Measurements from ENCODE around the gene DENND11. TPM values are rescaled to one million over a fixed set of nuclear protein-coding genes. Genes with fewer than 3 reads are reported as not detected.
A peak's percentile ranks its signal among the peaks of the same experiment; 100 is the strongest.

The DENND11 gene
- total RNA-seq, 1 donor: 7.6 TPM

DNA sequence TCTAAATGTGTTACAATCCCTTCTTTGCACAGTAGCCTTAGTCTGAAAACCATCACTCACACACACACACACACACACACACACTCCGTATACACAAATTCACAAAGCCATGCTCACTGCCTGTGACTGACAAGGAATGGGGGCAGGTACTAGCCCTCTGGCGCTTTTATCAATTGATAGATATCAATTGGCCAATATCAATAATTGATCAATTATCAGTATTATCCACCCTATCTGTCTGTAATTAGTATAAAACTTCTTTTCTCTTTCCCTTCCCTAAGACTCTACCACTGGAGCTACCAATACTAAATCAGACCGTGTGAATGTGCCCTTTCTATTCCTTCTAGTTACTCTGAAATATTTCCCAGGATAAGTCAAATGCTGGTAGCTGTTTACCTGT is 2.1 kb downstream of the DENND11 start:
- DNase-seq (ENCODE audit: insufficient read length, low spot score, missing footprints): peak; percentile 50
- Histone ChIP-seq H2AFZ (ENCODE audit: low read length) (no peak overlapping the region), H3K27ac (ENCODE audit: low read depth, low read length) (no peak overlapping the region), H3K4me3 (ENCODE audit: insufficient read depth, low read length) (no peak overlapping the region), H3K4me2 (ENCODE audit: insufficient read depth, low read length) (no peak overlapping the region), H3K79me2 (ENCODE audit: insufficient read depth, low read length) (peaks cover 3% of the 10 kb centered on the region), H4K20me1 (ENCODE audit: insufficient read depth, low read length) (peaks cover 21% of the 10 kb centered on the region), H3K9me3 (ENCODE audit: low read depth, low read length) (no peaks in the 10 kb centered on the region), H3K36me3 (ENCODE audit: insufficient read depth, low read length) (no peaks in the 10 kb centered on the region), H3K4me1 (ENCODE audit: insufficient read depth, low read length) (peaks cover 21% of the 10 kb centered on the region), H3K27me3 (ENCODE audit: insufficient read depth, low read length) (no peaks in the 10 kb centered on the region)
- TF ChIP-seq, protein P1, sequence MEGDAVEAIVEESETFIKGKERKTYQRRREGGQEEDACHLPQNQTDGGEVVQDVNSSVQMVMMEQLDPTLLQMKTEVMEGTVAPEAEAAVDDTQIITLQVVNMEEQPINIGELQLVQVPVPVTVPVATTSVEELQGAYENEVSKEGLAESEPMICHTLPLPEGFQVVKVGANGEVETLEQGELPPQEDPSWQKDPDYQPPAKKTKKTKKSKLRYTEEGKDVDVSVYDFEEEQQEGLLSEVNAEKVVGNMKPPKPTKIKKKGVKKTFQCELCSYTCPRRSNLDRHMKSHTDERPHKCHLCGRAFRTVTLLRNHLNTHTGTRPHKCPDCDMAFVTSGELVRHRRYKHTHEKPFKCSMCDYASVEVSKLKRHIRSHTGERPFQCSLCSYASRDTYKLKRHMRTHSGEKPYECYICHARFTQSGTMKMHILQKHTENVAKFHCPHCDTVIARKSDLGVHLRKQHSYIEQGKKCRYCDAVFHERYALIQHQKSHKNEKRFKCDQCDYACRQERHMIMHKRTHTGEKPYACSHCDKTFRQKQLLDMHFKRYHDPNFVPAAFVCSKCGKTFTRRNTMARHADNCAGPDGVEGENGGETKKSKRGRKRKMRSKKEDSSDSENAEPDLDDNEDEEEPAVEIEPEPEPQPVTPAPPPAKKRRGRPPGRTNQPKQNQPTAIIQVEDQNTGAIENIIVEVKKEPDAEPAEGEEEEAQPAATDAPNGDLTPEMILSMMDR (IDR thresholded peaks at IDR 0.05; ENCODE audit: extremely low read depth, low read depth, low read length): no peak

DNA sequence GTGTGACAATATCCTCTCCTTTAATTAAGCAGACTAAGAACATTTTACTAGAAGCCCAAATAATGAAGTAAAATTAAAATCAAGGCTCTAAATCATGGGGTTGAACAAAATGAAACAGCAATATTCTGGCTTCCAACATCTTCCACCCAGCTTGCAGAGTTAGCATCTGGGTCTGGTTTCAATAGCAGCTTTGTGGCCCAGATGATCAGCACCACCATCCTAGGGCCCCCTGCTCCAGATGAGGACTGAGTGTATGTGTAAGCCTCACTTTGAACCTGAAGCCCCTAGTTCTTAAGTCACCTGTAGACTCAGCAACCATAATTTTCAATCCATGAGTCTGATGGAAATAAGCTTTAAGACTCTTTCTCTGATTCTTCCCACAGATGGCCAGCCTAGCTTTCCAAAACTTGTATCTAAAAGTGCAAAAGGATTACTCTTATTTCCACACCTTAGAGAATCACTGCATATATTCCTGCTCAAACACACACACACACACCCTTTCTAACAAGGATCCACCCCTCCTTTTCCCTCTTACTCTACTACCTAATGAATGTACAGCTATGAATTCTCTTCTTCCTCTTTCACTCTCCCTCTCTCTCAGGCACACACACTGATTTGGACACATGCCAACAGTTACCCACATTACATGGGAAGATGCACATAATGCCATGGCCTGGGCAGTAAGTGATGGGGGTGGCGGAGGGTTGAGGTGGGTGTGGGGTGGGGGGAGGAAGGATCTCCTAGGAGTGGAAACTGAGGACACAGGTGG is 3.5 kb downstream of the DENND11 start:
- Histone ChIP-seq H3K4me3 (ENCODE audit: insufficient read depth, low read length) (no peak overlapping the region), H3K4me2 (ENCODE audit: insufficient read depth, low read length) (no peak overlapping the region), H3K9me3 (ENCODE audit: low read depth, low read length) (no peaks in the 10 kb centered on the region), H2AFZ (ENCODE audit: low read length) (no peak overlapping the region), H3K27ac (ENCODE audit: low read depth, low read length) (no peak overlapping the region), H3K4me1 (ENCODE audit: insufficient read depth, low read length) (peaks cover 19% of the 10 kb centered on the region), H3K36me3 (ENCODE audit: insufficient read depth, low read length) (no peaks in the 10 kb centered on the region), H3K27me3 (ENCODE audit: insufficient read depth, low read length) (no peaks in the 10 kb centered on the region), H3K79me2 (ENCODE audit: insufficient read depth, low read length) (peaks cover 6% of the 10 kb centered on the region), H4K20me1 (ENCODE audit: insufficient read depth, low read length) (peaks cover 25% of the 10 kb centered on the region)
- TF ChIP-seq, protein P1 (IDR thresholded peaks at IDR 0.05; ENCODE audit: extremely low read depth, low read depth, low read length): no peak
- no peak for DNase-seq (ENCODE audit: insufficient read length, low spot score, missing footprints)

DNA sequence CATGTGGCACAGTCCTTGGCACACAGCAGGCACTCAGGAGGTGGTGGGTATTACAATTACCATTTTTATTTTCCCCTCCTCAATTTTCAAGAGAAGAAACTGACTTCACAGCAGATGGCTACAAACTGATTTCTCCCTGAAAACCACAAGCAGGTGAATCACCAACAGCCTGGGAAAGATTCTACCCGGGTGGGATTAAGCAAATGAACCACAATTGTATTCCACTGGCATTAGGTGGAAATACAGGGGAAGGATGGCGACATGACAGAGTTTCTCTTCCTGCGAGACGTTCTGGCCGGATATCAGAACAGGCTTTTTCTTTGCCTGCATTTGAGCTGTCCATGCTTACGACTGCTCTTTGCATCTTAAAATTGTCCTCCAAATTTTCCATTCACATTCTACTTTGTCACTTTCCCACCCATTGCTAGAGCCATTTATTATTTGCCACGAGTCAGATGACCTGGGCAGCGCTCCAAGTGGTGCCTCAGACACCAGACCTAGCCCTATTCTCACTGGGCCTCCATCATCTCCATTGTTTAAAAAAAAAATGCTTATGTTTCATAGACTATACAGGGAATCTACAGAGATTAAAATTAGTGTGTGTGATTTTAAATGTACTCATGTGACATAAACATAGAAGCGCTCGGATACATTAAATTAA is 4.6 kb downstream of the DENND11 start:
- Histone ChIP-seq H3K79me2 (ENCODE audit: insufficient read depth, low read length) (peaks cover 8% of the 10 kb centered on the region), H3K27ac (ENCODE audit: low read depth, low read length) (no peak overlapping the region), H3K9me3 (ENCODE audit: low read depth, low read length) (no peaks in the 10 kb centered on the region), H2AFZ (ENCODE audit: low read length) (no peak overlapping the region), H3K4me3 (ENCODE audit: insufficient read depth, low read length) (no peak overlapping the region), H3K27me3 (ENCODE audit: insufficient read depth, low read length) (no peaks in the 10 kb centered on the region), H4K20me1 (ENCODE audit: insufficient read depth, low read length) (peaks cover 28% of the 10 kb centered on the region), H3K4me2 (ENCODE audit: insufficient read depth, low read length) (no peak overlapping the region), H3K4me1 (ENCODE audit: insufficient read depth, low read length) (peaks cover 16% of the 10 kb centered on the region), H3K36me3 (ENCODE audit: insufficient read depth, low read length) (no peaks in the 10 kb centered on the region)
- TF ChIP-seq, protein P1 (IDR thresholded peaks at IDR 0.05; ENCODE audit: extremely low read depth, low read depth, low read length): no peak
- DNase-seq (ENCODE audit: insufficient read length, low spot score, missing footprints): no peak

DNA sequence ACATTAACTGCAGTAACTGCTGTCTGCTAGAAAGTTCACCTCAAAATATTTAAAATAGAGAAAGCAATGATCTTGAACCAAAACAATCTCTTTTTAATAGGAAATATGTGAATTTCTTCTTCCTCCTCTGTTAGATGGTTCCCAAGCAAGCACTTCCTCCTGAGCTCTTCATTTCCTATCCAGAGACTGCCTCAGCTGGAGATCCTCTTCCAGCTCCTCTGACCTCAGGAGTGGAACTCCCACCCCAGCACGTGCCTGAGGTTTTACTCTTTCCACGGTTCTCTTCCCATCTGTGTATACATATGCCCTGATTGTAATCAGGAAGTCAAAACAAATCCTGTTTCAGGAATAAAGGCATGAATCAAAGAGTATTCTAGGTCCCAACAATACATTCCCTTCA is 5.6 kb downstream of the DENND11 start:
- H3K4me1 ChIP-seq (ENCODE audit: insufficient read depth, low read length): peaks cover 14% of the 10 kb centered on the region
- H4K20me1 ChIP-seq (ENCODE audit: insufficient read depth, low read length): peaks cover 31% of the 10 kb centered on the region

More for the DNA sequence above, 5.6 kb downstream of the DENND11 start:
- no peaks in the 10 kb centered on the region for H3K36me3 ChIP-seq (ENCODE audit: insufficient read depth, low read length)
- H3K79me2 ChIP-seq (ENCODE audit: insufficient read depth, low read length): peaks cover 8% of the 10 kb centered on the region
- H3K27ac ChIP-seq (ENCODE audit: low read depth, low read length): no peak overlapping the region
- H2AFZ ChIP-seq (ENCODE audit: low read length): no peak overlapping the region
- no peak overlapping the region for H3K4me3 ChIP-seq (ENCODE audit: insufficient read depth, low read length)
- H3K4me2 ChIP-seq (ENCODE audit: insufficient read depth, low read length): no peak overlapping the region
- no peak for DNase-seq (ENCODE audit: insufficient read length, low spot score, missing footprints)
- TF ChIP-seq, protein P1 (IDR thresholded peaks at IDR 0.05; ENCODE audit: extremely low read depth, low read depth, low read length): no peak
- no peaks in the 10 kb centered on the region for H3K9me3 ChIP-seq (ENCODE audit: low read depth, low read length)
- H3K27me3 ChIP-seq (ENCODE audit: insufficient read depth, low read length): no peaks in the 10 kb centered on the region

All from osteoblast (primary cell).